HepG2 (cell line): ENCODE results near the gene FUZ. TPM values are rescaled to one million over a fixed set of nuclear protein-coding genes. Genes with fewer than 3 reads are reported as not detected.

Source experiments
- ATAC-seq: fragments of 200-7000 bp; cut with Tn5 transposase; 3 replicates; pipeline ENCODE4 v1.9.1; 2020; ENCODE audit warnings: mild to moderate bottlenecking, moderate library complexity
- BruUV-seq: library from RNA; stranded (reverse); fragments of 400-500 nt; replicated peaks from 2 replicates; lab custom pipeline; 2021; lab: Mats Ljungman, UMichigan
- CTCF ChIA-PET: fragments of 300-600 bp; formaldehyde crosslinking; extraction: SDS; loops from one replicate; lab custom pipeline; 2021; ENCODE audit warnings: low total read pairs, inconsistent platforms, low intra/inter-chr PET ratio; lab: Yijun Ruan, JAX
- POLR2A ChIA-PET: fragments of 350-600 bp; sonication (Branson Sonifier 250); formaldehyde crosslinking; loops from one replicate; lab custom pipeline; 2020; ENCODE audit warnings: antibody characterized with exemption, inconsistent platforms; lab: Yijun Ruan, JAX
- DNase-seq: peaks from one replicate; pipeline ENCODE4 v3.0.0-alpha.2; 2015; ENCODE audit warnings: low spot score
- FAIRE-seq: peaks from 3 replicates; lab custom pipeline; 2011; peaks lifted over from hg19 to GRCh38; lab: Jason Lieb, UNC
- H2AFZ ChIP-seq: one replicate; pipeline ENCODE4 v1.6.1; 2011; ENCODE audit warnings: low read length, inconsistent platforms
- H3K27ac ChIP-seq: fragments of 300-600 bp; 3 replicates; pipeline ENCODE4 v1.8.0; 2011; ENCODE audit warnings: mixed run types, mild to moderate bottlenecking, mixed read lengths, low read length, inconsistent platforms; ENCODE audit not compliant: insufficient read depth; ENCODE audit errors: extremely low read length
- H3K27me3 ChIP-seq, 2 experiments: fragments of 200-600 bp in 1 of 2; 2 replicates in 1 of 2; 3 replicates in 1 of 2; pipeline versions ENCODE4 v1.6.0 to v1.8.0; 2011; ENCODE audit warnings: low read length in 2 of 2, mild to moderate bottlenecking in 2 of 2, moderate library complexity in 2 of 2, inconsistent platforms in 1 of 2; ENCODE audit not compliant: insufficient read depth in 2 of 2, control insufficient read depth in 1 of 2
- H3K36me3 ChIP-seq, 2 experiments: fragments of 200-600 bp in 1 of 2; replicated peaks in 1 of 2; 2 replicates in 1 of 2; 3 replicates in 1 of 2; pipeline versions ENCODE4 v1.5.1 to v1.8.0; 2011; ENCODE audit warnings: low read length in 2 of 2, inconsistent platforms in 1 of 2; ENCODE audit not compliant: insufficient read depth in 2 of 2, control insufficient read depth in 1 of 2
- H3K4me1 ChIP-seq: 2 replicates; pipeline ENCODE4 v1.5.1; 2012; ENCODE audit warnings: low read length, inconsistent platforms; ENCODE audit not compliant: insufficient read depth
- H3K4me2 ChIP-seq: 2 replicates; pipeline ENCODE4 v1.6.0; 2011; ENCODE audit warnings: low read depth, low read length, inconsistent platforms
- H3K4me3 ChIP-seq, 3 experiments: fragments of 200-600 bp in 1 of 3; sonication (generic), shearing (Covaris generic) in 1 of 3; replicated peaks in 1 of 3; 2 replicates each; pipeline ENCODE4 v1.5.1; 2011 to 2016; ENCODE audit warnings: low read length in 3 of 3, inconsistent platforms in 2 of 3, low read depth in 2 of 3, mild to moderate bottlenecking in 2 of 3, control low read depth in 1 of 3, mixed read lengths in 1 of 3; ENCODE audit not compliant: insufficient read depth in 1 of 3
- H3K79me2 ChIP-seq: one replicate; pipeline ENCODE4 v1.6.1; 2011; ENCODE audit warnings: low read length, inconsistent platforms; ENCODE audit not compliant: insufficient read depth
- H3K9ac ChIP-seq: 2 replicates; pipeline ENCODE4 v1.6.0; 2011; ENCODE audit warnings: mild to moderate bottlenecking, low read depth, low read length, inconsistent platforms; ENCODE audit not compliant: insufficient read depth
- H3K9me3 ChIP-seq: 2 replicates; pipeline ENCODE4 v1.5.1; 2012; ENCODE audit warnings: mild to moderate bottlenecking, low read length
- H4K20me1 ChIP-seq: 2 replicates; pipeline ENCODE4 v1.6.0; 2011; ENCODE audit warnings: inconsistent platforms, mild to moderate bottlenecking, low read length, moderate library complexity; ENCODE audit not compliant: insufficient read depth
- AGO1 ChIP-seq: fragments of 200-400 bp; formaldehyde crosslinking; IDR thresholded peaks from 2 replicates; pipeline ENCODE4 v1.6.1; 2017; ENCODE audit warnings: mild to moderate bottlenecking, low read depth, low read length, moderate library complexity; ENCODE audit not compliant: poor library complexity, severe bottlenecking
- AGO2 ChIP-seq: fragments of 200-400 bp; formaldehyde crosslinking; optimal IDR thresholded peaks from 2 replicates; pipeline ENCODE3; 2017; ENCODE audit warnings: mild to moderate bottlenecking, low read depth, low read length, moderate library complexity
- CREBL2 ChIP-seq: sonication (generic); formaldehyde crosslinking; IDR thresholded peaks from 2 replicates; pipeline ENCODE4 v1.8.1; 2023; ENCODE audit warnings: missing genetic modification reagents, mild to moderate bottlenecking, borderline replicate concordance
- GTF2F1 ChIP-seq: fragments of 150-350 bp; IDR thresholded peaks from 2 replicates; pipeline ENCODE4 v1.6.1; 2014; ENCODE audit warnings: low read length
- HNRNPUL1 ChIP-seq: fragments of 200-400 bp; formaldehyde crosslinking; IDR thresholded peaks from 2 replicates; pipeline ENCODE4 v1.6.1; 2017; ENCODE audit warnings: low read depth, mild to moderate bottlenecking, low read length, moderate library complexity
- MIER3 ChIP-seq: IDR thresholded peaks from 2 replicates; pipeline ENCODE4 v1.6.1; 2016; ENCODE audit warnings: missing compliant biosample characterization, borderline replicate concordance
- NFYB ChIP-seq: sonication (generic); formaldehyde crosslinking; IDR thresholded peaks from 2 replicates; pipeline ENCODE4 v1.4.0; 2020; ENCODE audit warnings: missing genetic modification reagents
- NR0B2 ChIP-seq: sonication (generic); formaldehyde crosslinking; IDR thresholded peaks from 2 replicates; pipeline ENCODE4 v1.4.0; 2020; ENCODE audit warnings: mild to moderate bottlenecking, missing genetic modification reagents
- POGK ChIP-seq: sonication (generic); formaldehyde crosslinking; conservative IDR thresholded peaks from 2 replicates; pipeline ENCODE4 v1.8.0; 2022; ENCODE audit warnings: mild to moderate bottlenecking, moderate library complexity, missing genetic modification reagents
- POLR2AphosphoS5 ChIP-seq: IDR thresholded peaks from 2 replicates; pipeline ENCODE4 v1.6.1; 2012; ENCODE audit warnings: low read depth, low read length
- SATB2 ChIP-seq: sonication (generic); formaldehyde crosslinking; IDR thresholded peaks from 2 replicates; pipeline ENCODE4 v1.5.0; 2020; ENCODE audit warnings: missing genetic modification reagents
- SNAI1 ChIP-seq: sonication (generic); formaldehyde crosslinking; IDR thresholded peaks from 2 replicates; pipeline ENCODE4 v1.5.0; 2020; ENCODE audit warnings: mild to moderate bottlenecking, missing genetic modification reagents, borderline replicate concordance
- TOE1 ChIP-seq: sonication (generic); formaldehyde crosslinking; IDR thresholded peaks from 2 replicates; pipeline ENCODE4 v1.4.0; 2020; ENCODE audit warnings: mild to moderate bottlenecking, missing genetic modification reagents
- ZFP1 ChIP-seq: IDR thresholded peaks from 2 replicates; pipeline ENCODE4 v1.6.1; 2016
- ZMYM4 ChIP-seq: sonication (generic); formaldehyde crosslinking; IDR thresholded peaks from 2 replicates; pipeline ENCODE4 v1.8.1; 2023; ENCODE audit warnings: mild to moderate bottlenecking, missing genetic modification reagents
- ZNF225 ChIP-seq: sonication (generic); formaldehyde crosslinking; IDR thresholded peaks from 2 replicates; pipeline ENCODE4 v1.4.0; 2020; ENCODE audit warnings: mild to moderate bottlenecking, missing genetic modification reagents
- ZNF484 ChIP-seq: sonication (generic); formaldehyde crosslinking; IDR thresholded peaks from 2 replicates; pipeline ENCODE4 v1.5.1; 2020; ENCODE audit warnings: mild to moderate bottlenecking, low read depth, missing genetic modification reagents, borderline replicate concordance
- ZNF629 ChIP-seq: sonication (generic); formaldehyde crosslinking; conservative IDR thresholded peaks from 2 replicates; pipeline ENCODE4 v1.5.0; 2020; ENCODE audit warnings: missing genetic modification reagents
- ZNF746 ChIP-seq: sonication (generic); formaldehyde crosslinking; IDR thresholded peaks from 2 replicates; pipeline ENCODE4 v1.8.0; 2022; ENCODE audit warnings: mild to moderate bottlenecking, missing genetic modification reagents
- ZSCAN9 ChIP-seq: IDR thresholded peaks from 2 replicates; pipeline ENCODE4 v1.6.1; 2016; ENCODE audit warnings: borderline replicate concordance
- WGBS: methylation state at CpG from one replicate; pipeline ENCODE4 v1.1.6; 2017; ENCODE audit warnings: low lambda C conversion rate; 5-methylcytosine and 5-hydroxymethylcytosine counted together
- in situ Hi-C: cut with HindIII; loops from 2 replicates; pipeline ENCODE4 v1.10.0; 2017; ENCODE audit warnings: low pct_unique_long_range_greater_than_20kb; ENCODE audit not compliant: extremely low pct_ligation_motif_present
- intact Hi-C: fragments of 100-400 bp; cut with micrococcal nuclease; formaldehyde crosslinking; loops from one replicate; pipeline ENCODE4 v1.10.0; 2022; ENCODE audit not compliant: unreplicated experiment
- polyA plus RNA-seq, 8 experiments: library from polyadenylated mRNA; depleted of rRNA in 3 of 8; stranded (reverse) in 7 of 8; unstranded in 1 of 8; fragments of >200 nt; fragmentation: Illumina TruSeq in 4 of 8; extraction: Trizol in 4 of 8; gene quantifications; 2 replicates each; pipeline versions ENCODE4 v1.2.1 to v1.2.3, GENCODE V29; 2011 to 2016; ENCODE audit warnings: low read depth in 4 of 8, missing spikeins in 1 of 8, mixed read lengths in 1 of 8; ENCODE audit not compliant: insufficient read depth in 1 of 8
- total RNA-seq, 5 experiments: library from RNA; depleted of rRNA; stranded (reverse); fragments of >200 nt; fragmentation: Illumina TruSeq; extraction: Trizol; gene quantifications; 2 replicates each; pipeline ENCODE4 v1.2.3, GENCODE V29; 2016; ENCODE audit warnings: low read depth in 1 of 5

The FUZ gene
- total and polyA plus RNA-seq, 2 of the 13 experiments (the other 11 are each of a cell fraction or from before 2014, with no cell fraction given) = 0.08 TPM; not detected in 1

DNA sequence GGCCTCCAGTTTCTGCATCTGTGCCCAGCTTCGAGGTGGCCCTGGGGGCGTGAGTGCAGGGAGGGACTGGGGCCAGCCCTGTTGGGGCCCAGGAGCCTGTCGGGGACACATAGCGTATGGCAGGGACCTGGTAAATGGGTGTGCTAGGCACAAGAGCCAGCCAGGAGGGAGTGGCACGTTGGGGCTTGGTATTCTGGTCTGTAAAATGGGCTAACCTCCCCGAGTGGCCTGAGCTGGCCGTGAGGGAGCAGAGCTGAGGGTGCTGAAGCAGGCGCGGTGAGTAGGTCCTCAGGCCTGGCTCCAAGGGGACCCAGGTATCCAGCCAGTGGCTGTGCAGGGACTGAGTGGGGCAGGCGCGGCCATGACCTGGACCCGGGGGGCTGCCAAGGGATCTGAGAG lies 42.2 kb upstream of the FUZ start:
- Histone ChIP-seq H3K36me3 (peaks cover 37 to 57% of the 10 kb centered on the region in 2 experiments; a peak in 4 of 5 replicates), H3K79me2 (peaks cover 24% of the 10 kb centered on the region), H3K4me2 (no peak overlapping the region), H2AFZ (no peak overlapping the region), H3K4me1 (peaks cover 21% of the 10 kb centered on the region), H4K20me1 (peaks cover 23% of the 10 kb centered on the region), H3K27ac (no peak overlapping the region), H3K9me3 (no peaks in the 10 kb centered on the region), H3K4me3 (no peak overlapping the region), H3K9ac (no peak overlapping the region), H3K27me3 (no peaks in the 10 kb centered on the region; a peak in 1 of 5 replicates)
- POLR2A ChIA-PET = no interaction called here
- no TSS peak for BruUV-seq
- DNase-seq (no peak), FAIRE-seq (no peak), ATAC-seq (no peak)
- CTCF ChIA-PET = no interaction called here
- intact Hi-C loops (no loop called here), in situ Hi-C loops (no loop called here)
- TF ChIP-seq POLR2AphosphoS5 (peak; percentile 23; the same call in 1 of the 2 replicates), NFYB (no peak), SATB2 (no peak), NR0B2 (no peak), AGO1 (peak; percentile 9), ZNF746 (CRISPR knock-in tag) (no peak), ZFP1 (no peak), AGO2 (peak; percentile 84), ZMYM4 (CRISPR knock-in tag) (no peak), POGK (CRISPR knock-in tag) (no peak), MIER3 (CRISPR knock-in tag) (no peak), CREBL2 (CRISPR knock-in tag) (no peak), HNRNPUL1 (no peak), TOE1 (no peak), ZNF225 (CRISPR knock-in tag) (no peak), GTF2F1 (no peak), ZNF629 (CRISPR knock-in tag) (peak; percentile 74), SNAI1 (CRISPR knock-in tag) (no peak), ZNF484 (no peak), ZSCAN9 (CRISPR knock-in tag) (no peak)
- 98% methylated on average over 10 of the region's 12 CpGs for WGBS
